SU-DHL-6 (cell line): ENCODE data around the gene GTPBP10.

Experiments
- CTCF ChIP-seq: fragments of 200-600 bp; sonication (generic); IDR thresholded peaks from one replicate; pipeline ENCODE4 v1.5.1; 2017; ENCODE audit warnings: antibody characterized with exemption, mild to moderate bottlenecking, low read length, moderate library complexity; ENCODE audit not compliant: insufficient read depth, poor library complexity, severe bottlenecking
- EZH2phosphoT487 ChIP-seq: fragments of 200-600 bp; sonication (generic), shearing (Covaris generic); conservative IDR thresholded peaks from 2 replicates; pipeline ENCODE4 v1.6.1; 2018; ENCODE audit warnings: mild to moderate bottlenecking, antibody characterized with exemption, low read length, moderate library complexity, mixed read lengths

DNA sequence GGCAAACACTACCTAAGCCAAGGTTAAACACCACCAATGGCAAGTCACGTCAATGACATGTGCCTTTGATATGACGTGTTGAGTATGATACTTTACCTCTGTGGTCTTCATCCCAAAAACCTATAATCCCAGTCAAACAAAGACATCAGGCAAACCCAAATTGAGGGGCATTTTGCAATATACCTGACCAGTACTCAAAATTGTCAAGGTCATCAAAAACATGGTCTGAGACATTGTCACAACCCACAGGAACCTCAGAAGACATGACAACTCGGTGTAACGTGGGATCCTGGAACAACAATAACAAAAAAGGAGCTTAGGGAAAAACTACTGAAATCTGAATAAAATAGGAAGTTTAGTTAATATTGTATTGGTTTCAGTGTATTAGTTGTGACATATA lies 32.6 kb upstream of the GTPBP10 start:
- TF ChIP-seq CTCF (no peak), EZH2phosphoT487 (no peak)
